ENCODE measurements around the gene PTPRE. TPM values are rescaled to one million over a fixed set of nuclear protein-coding genes. Genes with fewer than 3 reads are reported as not detected.

PTPRE gene
- total RNA-seq, 1 experiment from 2014 or later: 12.3 TPM

GRCh38 chr10:127971101-127971946, 64.4 kb downstream of the PTPRE start:
- H2AFZ ChIP-seq (ENCODE audit: low read depth, low read length, poor library complexity, severe bottlenecking): no peak overlapping the region
- no peaks in the 10 kb centered on the region for H3K79me2 ChIP-seq (ENCODE audit: insufficient read depth, low read length)
- ChIA-PET CTCF (no interaction called here), POLR2A (no interaction called here), RAD21 (ENCODE audit: low non-redundant PET in 1 of 2, low total read pairs in 2 of 2, uncharacterized antibody in 2 of 2, unreplicated experiment in 2 of 2) (no interaction called here)
- intact Hi-C loops (cut with micrococcal nuclease): no loop called here
- no peaks in the 10 kb centered on the region for H3K9me2 ChIP-seq (ENCODE audit: insufficient read depth)
- H3K27me3 ChIP-seq (ENCODE audit: insufficient read depth, low read length): no peaks in the 10 kb centered on the region
- no peak for TF ChIP-seq CEBPB (IDR thresholded peaks at IDR 0.05; ENCODE audit: low read depth)
- BruUV-seq (replicated peaks): no TSS peak
- H4K20me1 ChIP-seq (ENCODE audit: insufficient read depth): no peaks in the 10 kb centered on the region
- H3K4me1 ChIP-seq (ENCODE audit: control insufficient read depth in 1 of 2, insufficient read depth in 2 of 2, low read length in 2 of 2): no peaks in the 10 kb centered on the region
- DNase-seq (ENCODE audit: low read depth, low spot score) (no peak), ATAC-seq (no peak)
- no peaks in the 10 kb centered on the region for H3K36me3 ChIP-seq (ENCODE audit: control insufficient read depth in 1 of 2, insufficient read depth in 2 of 2, low read length in 2 of 2)
- no peak overlapping the region for H3K4me2 ChIP-seq (ENCODE audit: low read length)
- H3K9ac ChIP-seq (ENCODE audit: low read length): no peak overlapping the region
- no peak overlapping the region for H3K4me3 ChIP-seq (replicated peaks in 1 of 2; ENCODE audit: low read depth in 1 of 2, low read length in 2 of 2)
- no peak overlapping the region for H3K27ac ChIP-seq (ENCODE audit: low read depth, low read length)
- H3K9me3 ChIP-seq (ENCODE audit: control insufficient read depth in 1 of 2, insufficient read depth in 1 of 2, low read depth in 1 of 2, low read length in 2 of 2): no peaks in the 10 kb centered on the region

- ChIA-PET CTCF (no interaction called here), POLR2A (no interaction called here), RAD21 (ENCODE audit: low non-redundant PET in 1 of 2, low total read pairs in 2 of 2, uncharacterized antibody in 2 of 2, unreplicated experiment in 2 of 2) (no interaction called here)
- ATAC-seq: no peak
- H3K27ac ChIP-seq (ENCODE audit: low read depth, low read length): no peak overlapping the region
- no peak overlapping the region for H2AFZ ChIP-seq (ENCODE audit: low read depth, low read length, poor library complexity, severe bottlenecking)
- H3K4me1 ChIP-seq (ENCODE audit: control insufficient read depth in 1 of 2, insufficient read depth in 2 of 2, low read length in 2 of 2): no peaks in the 10 kb centered on the region
- DNase-seq (ENCODE audit: low read depth, low spot score): no peak
- no peak overlapping the region for H3K9ac ChIP-seq (ENCODE audit: low read length)
- no peaks in the 10 kb centered on the region for H4K20me1 ChIP-seq (ENCODE audit: insufficient read depth)
- H3K9me2 ChIP-seq (ENCODE audit: insufficient read depth): no peaks in the 10 kb centered on the region
- no peaks in the 10 kb centered on the region for H3K36me3 ChIP-seq (ENCODE audit: control insufficient read depth in 1 of 2, insufficient read depth in 2 of 2, low read length in 2 of 2)
- TF ChIP-seq RAD21 (IDR thresholded peaks at IDR 0.05; ENCODE audit: low read depth) (no peak), EZH2 (IDR thresholded peaks at IDR 0.05) (no peak)
- no peaks in the 10 kb centered on the region for H3K9me3 ChIP-seq (ENCODE audit: control insufficient read depth in 1 of 2, insufficient read depth in 1 of 2, low read depth in 1 of 2, low read length in 2 of 2)
- H3K4me2 ChIP-seq (ENCODE audit: low read length): no peak overlapping the region
- no peaks in the 10 kb centered on the region for H3K27me3 ChIP-seq (ENCODE audit: insufficient read depth, low read length)
- BruUV-seq (replicated peaks): no TSS peak
- no peak overlapping the region for H3K4me3 ChIP-seq (replicated peaks in 1 of 2; ENCODE audit: low read depth in 1 of 2, low read length in 2 of 2)
- intact Hi-C loops (cut with micrococcal nuclease): no loop called here
- no peaks in the 10 kb centered on the region for H3K79me2 ChIP-seq (ENCODE audit: insufficient read depth, low read length)
These were observed 65.2 kb downstream of the PTPRE start for GRCh38 chr10:127971963-127972615.

All from HCT116 (cell line).